GM21528 (cell line): ENCODE measurements around the gene UPF1.
"Not testable (repeated sequence)": the region's sequence is repeated elsewhere in the genome, so short reads cannot be mapped to it uniquely, and the experiment has no call there.

Experiments
- ATAC-seq: cut with Tn5 transposase; IDR thresholded peaks from one replicate; pipeline ENCODE4 v1.9.1; 2021; ENCODE audit warnings: mild to moderate bottlenecking, moderate library complexity; ENCODE audit not compliant: unreplicated experiment, low FRiP score

The UPF1 gene

GRCh38 chr19:18798384-18799352 lies 33.1 kb upstream of the UPF1 start:
- ATAC-seq, result no peak

DNA sequence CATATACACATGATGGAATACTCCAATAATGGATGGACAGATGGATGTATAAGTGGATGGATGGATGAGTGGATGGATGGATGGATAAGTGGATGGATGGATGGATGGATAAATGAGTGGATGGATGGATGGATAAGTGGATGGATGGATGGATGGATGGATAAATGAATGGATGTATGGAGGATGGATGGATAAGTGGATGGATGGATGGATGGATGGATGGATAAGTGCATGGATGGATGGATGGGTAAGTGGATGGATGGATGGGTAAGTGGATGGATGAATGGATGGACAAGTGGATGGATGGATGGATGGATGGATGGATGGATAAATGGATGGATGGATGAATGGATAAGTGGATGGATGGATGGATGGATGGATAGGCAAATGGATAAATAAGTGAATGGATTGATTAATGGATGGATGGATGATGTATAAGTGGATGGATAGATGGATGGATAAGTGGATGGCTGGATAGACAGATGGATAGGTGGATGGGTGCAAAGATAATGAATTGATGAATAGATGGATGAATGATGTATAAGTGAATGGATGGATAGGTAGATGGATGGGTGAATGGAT lies 32.3 kb upstream of the UPF1 start:
- no peak for ATAC-seq

DNA sequence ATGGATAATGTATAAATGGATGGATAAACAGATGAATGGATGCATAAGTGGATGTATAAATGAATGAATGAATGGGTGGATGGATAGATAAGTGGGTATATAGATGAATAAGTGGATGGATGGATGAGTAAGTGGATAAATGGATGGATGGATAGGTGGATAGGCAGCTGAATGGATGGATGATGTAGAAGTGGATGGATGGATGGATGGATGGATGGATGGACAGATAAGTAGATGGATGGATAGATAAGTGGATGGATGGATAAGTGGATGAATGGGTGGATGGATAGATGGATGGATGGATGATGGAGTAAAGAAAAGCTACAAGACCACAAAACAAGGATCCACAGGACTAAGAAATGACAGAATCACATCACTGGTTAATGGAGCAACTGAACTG lies 31.7 kb upstream of the UPF1 start:
- no peak for ATAC-seq

- no peak for ATAC-seq
Observed at GRCh38 chr19:18800636-18801035, 31.1 kb upstream of the UPF1 start.

- no peak for ATAC-seq
Observed at GRCh38 chr19:18802354-18802753, 29.4 kb upstream of the UPF1 start.

GRCh38 chr19:18803550-18804138 lies 28.1 kb upstream of the UPF1 start:
- ATAC-seq, result no peak

DNA sequence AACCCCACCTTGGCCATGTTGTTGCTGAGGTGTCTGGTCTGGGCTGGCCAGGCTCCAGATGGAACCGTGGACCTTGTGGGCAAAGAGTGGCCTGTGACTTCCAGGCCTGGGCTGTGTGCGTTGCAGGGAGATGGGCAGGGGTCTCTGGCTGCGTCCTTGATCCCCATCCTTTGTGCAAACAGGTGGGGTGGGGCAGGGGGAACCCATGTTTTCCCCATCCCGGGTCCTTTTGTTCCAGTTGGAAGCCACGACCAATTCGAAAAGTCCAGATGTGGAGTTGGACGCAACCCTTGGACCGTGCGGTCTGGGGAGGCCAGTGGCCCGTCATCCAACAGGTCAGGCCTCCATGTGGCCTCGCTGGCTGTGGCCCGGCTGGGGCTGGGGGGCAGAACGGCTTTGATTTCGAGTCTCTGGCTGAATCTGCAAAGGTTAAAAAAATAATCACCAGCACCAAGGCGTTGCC lies 27.6 kb upstream of the UPF1 start:
- ATAC-seq, result no peak

GRCh38 chr19:18804643-18805042 lies 27.1 kb upstream of the UPF1 start:
- no peak for ATAC-seq

DNA sequence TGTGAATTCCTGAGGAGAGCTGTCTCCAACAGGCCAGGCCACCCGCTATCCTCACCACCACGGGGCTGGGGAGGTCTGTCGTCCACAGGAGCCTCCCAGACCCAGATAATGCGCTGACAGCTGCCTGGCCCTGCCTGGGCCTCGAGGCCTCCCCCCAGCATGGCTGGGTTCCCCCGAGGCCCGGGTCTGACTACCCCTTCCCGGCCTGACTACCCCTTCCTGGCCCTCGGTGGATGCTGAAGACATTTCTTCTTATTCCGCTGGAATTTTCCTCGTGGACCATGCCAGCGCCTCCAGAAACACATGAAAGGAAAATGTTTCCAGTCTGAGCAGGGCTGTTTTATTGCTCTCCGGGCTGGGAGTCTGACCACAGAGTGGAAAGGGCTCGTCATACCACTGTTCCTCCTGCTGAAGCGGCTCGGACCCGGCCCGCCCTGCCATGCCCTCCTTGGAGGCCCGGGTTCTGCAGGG lies 23.9 kb upstream of the UPF1 start:
- no peak for ATAC-seq

GRCh38 chr19:18809149-18809868 lies 22.4 kb upstream of the UPF1 start:
- no peak for ATAC-seq

DNA sequence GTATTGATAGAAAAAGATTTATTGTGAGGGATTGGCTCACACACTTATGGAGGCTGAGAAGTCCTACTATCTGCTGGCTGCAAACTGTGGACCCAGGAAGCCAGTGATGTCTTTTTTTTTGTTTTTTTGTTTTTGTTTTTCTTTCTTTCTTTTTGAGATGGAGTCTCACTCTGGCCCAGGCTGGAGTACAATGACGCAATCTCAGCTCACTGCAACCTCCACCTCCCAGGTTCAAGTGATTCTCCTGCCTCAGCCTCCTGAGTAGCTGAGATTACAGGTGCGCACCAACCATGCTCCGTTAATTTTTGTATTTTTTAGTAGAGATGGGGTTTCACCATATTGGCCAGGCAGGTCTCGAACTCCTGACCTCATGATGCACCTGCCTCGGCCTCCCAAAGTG lies 20.1 kb upstream of the UPF1 start:
- not testable (repeated sequence) for ATAC-seq

DNA sequence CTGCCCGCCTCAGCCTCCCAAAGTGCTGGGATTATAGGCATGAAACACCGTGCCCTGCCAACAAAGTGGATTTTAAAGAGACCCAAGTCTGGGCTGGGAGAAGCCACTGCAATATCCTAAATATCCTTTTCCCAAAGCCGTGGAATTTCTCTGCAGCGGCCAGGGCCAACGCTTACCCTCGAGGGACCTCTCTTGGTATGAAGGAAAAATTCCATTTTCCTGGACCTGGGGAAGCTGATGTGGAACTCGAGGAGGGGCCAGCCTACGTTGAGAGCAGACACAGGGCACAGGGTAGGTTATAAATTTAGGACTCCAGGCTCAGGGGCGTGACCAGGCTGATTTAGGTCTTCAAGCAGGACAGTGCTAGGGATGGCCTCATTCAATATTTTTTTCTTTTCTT lies 17.7 kb upstream of the UPF1 start:
- ATAC-seq, result no peak

GRCh38 chr19:18815673-18816072 lies 16.1 kb upstream of the UPF1 start:
- ATAC-seq, result no peak

- not testable (repeated sequence) for ATAC-seq
Observed at GRCh38 chr19:18816645-18817044, 15.1 kb upstream of the UPF1 start.

DNA sequence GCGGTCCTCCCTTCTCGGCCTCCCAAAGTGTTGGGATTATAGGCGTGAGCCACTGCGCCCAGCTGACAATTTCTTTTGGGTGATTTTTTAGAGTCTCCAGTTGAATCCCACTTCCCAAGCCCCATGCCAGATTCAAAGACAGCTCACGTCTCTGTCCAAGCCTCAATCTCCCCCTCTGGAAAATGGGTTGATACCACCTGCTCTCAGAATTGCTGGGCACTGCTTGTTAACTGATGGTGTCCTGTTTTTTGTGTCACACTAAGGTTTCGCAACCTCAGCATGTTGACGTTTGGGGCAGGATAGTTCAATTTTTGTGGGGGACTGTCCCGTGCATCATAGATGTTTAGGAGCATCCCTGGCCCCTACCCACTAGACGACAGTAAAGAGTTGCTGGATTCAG lies 14.2 kb upstream of the UPF1 start:
- no peak for ATAC-seq

GRCh38 chr19:18828786-18829185 lies 3.0 kb upstream of the UPF1 start:
- no peak for ATAC-seq

DNA sequence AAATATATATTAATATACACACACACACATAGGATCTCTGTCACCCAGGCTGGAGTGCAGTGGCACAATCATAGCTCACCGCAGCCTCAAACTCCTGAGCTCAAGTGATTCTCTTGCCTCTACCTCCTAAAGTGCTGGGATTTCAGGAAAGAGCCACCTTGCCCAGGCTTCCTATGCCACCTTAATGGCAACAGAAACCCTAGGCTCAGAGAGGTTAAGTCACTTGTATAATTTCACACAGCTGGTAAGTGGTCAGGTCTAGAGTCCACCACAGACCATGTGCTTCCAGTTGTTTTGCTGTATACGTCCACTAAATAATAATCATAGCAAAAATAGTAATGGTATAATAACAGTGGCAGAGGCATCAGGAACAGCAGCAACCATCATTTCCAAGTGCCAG lies 1.3 kb upstream of the UPF1 start:
- ATAC-seq, result no peak

GRCh38 chr19:18832306-18833140 lies 764 bp downstream of the UPF1 start:
- peak; percentile 33 for ATAC-seq

DNA sequence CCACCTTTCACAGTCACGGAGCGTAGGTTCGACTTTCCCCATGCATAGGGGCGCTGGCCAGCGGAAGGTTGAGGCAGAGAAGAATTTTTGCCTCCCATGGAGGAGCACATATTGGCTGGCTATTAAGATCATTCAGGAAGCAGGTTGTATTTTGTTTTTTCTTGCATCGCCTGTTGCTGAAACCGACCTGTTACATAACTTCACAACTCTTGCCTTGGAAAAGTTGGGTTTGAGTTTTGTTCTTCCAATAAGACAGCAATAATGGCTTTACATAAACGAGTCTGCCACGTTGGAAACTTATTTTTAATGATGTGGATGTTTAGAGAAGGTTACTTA lies 1.4 kb downstream of the UPF1 start:
- ATAC-seq, result no peak
